ENCODE results near the gene SH2D5.

SH2D5 gene

DNA sequence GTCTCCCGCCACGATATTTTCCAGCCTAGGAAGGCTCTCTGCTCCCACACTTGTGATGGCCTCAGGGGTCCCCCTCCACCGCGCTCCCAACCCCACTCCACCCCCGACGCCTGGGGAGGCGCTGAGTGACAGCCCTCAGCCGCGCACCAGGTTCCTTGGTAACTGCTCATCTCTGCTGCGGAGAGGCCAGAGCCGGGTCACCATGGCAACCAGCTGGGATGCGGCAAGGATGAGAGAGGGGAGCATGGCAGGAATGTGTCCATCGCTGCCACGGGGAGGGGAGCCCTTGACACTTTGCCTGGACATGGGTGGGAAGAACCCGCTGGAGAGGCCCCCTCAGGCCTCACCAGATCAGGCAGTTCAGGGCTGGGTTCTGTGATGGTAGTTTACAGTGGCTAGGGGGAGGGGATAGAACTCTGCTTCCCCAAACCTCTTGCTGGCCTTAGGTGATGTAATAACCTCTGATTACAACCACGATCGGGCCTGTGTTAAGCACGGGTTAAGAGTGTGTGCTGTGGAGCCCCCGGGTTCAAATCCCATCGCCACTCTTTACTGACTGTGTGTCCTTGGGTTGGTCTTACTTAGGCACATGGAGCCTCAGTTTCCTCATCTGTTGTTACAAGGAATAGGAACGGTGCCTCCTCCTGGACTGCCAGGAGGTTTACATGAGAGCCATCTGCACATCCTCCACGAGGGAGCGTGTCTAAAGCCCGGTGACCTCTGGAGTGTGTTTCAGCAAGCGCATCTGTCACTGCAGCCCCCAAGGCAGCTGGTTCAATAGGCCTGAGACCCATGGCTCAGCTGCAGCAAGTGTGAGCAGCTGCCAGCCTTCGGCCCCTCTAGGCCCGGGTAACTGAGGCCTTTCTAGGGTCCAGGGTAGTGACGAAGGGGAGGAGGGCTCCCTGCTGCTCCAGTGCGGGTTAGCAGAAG, 21.0 kb downstream of the SH2D5 start:
- DNase-seq, result no peak

- no peak for DNase-seq
Observed at GRCh38 chr1:20710469-20711284, 21.8 kb downstream of the SH2D5 start.

DNA sequence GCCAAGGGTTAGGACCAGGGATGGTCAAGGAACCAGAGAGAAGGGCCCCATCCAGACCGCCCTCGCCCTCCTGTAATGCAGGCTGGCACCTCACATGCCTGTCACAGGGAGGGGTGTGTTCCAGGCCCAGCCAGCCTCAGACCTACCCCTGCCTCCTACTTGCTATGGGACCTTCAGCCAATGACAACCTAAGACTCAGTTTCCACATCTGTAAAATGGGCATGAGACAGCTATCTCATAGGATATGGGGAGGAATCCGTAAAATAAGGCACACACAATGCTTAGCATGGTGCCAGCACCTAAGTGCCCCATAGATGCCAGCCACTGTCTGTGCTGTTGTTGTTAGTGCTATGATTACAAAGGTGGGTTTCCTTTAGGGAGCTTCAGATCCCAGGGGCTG, 22.6 kb downstream of the SH2D5 start:
- DNase-seq, result no peak

- DNase-seq, result no peak
Observed at GRCh38 chr1:20708891-20709290, 23.6 kb downstream of the SH2D5 start.

DNA sequence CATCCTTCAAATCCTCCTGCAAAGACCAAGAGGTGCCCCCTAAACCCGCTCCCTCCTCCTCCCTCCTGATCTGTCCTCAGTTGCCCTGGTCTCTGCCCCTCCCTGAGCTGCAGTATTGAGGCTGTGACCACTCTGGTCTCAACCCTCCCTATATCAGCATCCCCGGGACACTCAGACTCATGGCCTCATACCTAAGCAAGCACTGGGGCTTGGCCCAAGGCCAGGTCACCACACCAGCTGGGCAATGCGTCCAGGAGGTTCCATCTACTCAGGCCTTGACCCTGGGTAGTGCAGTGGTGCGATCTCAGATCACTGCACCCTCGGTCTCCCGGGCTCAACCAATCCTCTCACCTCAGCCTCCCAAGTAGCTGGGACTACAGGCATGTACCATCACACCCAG, 24.4 kb downstream of the SH2D5 start:
- no peak for DNase-seq

DNA sequence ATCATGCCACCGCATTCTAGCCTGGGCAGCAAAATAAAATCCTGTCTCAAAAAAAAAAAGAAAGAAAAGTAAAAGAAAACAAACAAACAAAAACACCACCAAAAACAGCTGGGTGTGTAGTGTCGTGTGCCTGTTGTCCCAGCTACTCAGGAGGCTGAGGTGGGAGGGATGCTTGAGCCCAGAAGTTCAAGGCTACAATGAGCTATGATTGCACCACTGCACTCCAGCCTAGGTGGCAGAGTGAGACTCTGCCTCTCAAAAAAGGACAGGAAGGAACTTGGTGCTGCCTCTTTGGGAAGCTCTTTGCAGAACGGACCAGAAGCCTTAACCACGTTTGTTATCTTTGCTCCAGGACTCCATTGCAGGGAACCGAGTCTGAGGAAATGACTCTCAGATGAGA, 25.7 kb downstream of the SH2D5 start:
- no peak for DNase-seq

GRCh38 chr1:20705203-20705755, 27.2 kb downstream of the SH2D5 start:
- no peak for DNase-seq

DNA sequence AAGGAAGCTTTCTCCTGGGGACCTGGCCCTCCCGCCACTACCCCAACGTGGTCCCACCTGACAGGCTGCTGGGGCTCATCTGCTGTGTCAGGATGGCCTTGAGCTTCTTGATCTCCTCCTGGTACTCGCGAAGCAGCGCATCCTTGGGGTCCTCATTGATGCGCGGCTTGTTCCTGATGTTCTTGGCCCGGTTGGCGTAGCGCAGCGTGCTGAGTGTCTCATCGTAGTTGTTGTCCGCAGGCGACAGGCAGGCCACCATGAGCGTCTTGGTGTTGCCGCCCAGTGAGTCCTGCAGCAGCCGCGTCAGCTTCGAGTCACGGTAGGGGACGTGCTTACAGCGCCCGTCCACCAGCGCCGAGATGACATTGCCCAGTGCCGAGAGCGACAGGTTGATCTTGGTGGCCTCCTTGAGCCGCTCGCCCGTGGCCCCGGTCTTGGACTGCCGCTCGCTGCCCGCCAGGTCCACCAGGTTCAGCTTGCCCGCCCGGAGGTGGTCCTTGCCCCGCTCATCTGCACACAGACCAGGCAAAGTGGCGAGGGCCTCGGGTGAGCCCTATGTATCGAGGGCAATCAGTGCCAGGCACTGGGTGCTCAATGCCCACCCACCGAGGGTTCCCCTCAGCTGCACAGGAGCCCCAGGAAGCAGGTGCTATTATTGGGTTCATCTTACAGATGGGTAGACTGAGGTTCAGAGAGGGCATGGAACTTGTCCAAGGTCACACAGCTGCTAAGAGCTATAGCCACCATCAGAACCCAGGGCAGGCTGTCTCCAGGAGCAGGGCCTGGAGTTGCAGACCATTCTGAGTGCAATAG, 27.9 kb downstream of the SH2D5 start:
- no peak for DNase-seq

DNA sequence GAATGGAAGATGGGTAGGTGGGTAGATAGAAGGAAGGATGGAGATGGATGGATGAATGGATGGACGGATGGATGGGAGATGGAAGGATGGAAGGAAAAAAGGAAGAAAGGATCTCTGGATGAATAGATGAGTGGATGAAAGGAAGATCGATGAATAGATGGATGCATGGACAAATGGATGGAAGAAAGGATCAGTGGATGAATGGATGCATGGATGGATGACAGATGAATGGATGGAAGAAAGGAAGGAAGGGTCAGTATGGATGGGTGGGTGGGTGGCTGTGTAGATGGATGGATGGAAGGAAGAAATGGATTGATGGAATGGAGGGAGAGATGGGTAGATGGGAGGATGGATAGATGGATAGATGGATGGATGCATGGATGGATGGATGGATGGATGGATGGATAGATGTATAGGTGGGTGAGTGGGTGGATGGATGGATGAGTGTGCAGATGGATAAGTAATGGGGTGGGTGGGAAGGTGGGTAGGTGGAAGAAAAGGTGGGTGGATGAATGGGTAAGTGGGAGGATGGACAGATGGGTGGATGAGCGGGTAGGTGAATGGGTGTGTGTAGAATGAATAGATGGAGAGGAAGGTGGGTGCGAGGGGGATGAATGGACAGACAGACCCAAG, 29.3 kb downstream of the SH2D5 start:
- no peak for DNase-seq

DNA sequence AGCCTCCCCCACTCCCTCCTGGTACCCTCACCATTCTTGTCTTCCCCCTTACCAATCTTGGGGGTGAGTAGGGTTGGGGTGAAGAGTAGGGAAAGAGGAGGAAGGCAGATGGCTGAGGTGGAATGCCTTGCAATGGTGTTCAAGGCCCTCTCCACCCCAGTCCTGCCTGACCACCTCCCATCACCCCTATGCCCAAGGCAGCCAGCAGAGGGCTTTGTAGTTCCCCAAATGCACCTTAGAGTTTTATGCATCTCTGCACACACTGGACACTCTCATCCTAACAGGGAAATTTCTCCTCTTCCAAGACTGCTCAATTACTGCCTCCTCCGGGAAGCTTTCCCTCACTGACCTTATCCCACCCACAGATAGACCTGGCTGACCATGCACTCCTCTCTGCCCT, 30.1 kb downstream of the SH2D5 start:
- no peak for DNase-seq

GRCh38 chr1:20701847-20702246, 30.7 kb downstream of the SH2D5 start:
- no peak for DNase-seq

- DNase-seq, result no peak
Observed at GRCh38 chr1:20701446-20701845, 31.1 kb downstream of the SH2D5 start.

- DNase-seq, result no peak
Observed at GRCh38 chr1:20700636-20701215, 31.8 kb downstream of the SH2D5 start.

- no peak for DNase-seq
Observed at GRCh38 chr1:20699558-20699957, 32.9 kb downstream of the SH2D5 start.

DNA sequence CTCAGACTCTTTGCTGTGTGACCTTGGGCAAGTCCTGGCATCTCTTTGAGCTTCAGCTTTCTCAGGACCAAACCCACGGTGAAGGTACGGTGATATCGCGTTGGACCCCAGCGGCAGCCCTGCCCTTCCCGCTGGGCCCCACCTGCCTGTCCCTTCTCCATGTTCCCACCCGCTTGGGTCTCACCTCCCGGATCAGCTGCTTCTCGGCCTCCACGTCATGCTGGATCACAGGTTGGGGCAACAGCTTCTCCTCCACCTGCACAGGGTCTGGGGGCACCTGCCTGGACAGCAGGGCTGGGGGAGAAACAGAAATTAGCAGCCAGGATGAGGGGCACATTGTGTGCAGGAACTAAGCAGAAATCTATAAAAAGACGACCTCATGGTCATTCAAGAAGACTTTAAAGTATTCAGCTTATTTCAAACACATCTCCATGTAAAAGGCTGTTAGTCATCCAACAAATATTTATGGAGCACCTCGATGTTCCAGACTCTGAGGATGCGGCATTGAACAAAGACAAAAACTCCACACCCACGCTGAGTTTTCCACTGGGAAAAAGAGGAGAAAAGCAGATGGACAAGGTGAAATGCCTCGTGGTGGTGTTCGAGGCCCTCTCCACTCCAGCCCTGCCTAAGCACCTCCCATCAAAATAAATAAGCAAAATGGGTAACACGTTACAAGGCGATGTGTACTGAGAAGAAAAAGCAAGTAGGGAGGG, 34.1 kb downstream of the SH2D5 start:
- DNase-seq, result no peak

- DNase-seq, result no peak
Observed at GRCh38 chr1:20697563-20697962, 34.9 kb downstream of the SH2D5 start.

GRCh38 chr1:20696397-20697333, 35.8 kb downstream of the SH2D5 start:
- DNase-seq, result peak; percentile 57

DNA sequence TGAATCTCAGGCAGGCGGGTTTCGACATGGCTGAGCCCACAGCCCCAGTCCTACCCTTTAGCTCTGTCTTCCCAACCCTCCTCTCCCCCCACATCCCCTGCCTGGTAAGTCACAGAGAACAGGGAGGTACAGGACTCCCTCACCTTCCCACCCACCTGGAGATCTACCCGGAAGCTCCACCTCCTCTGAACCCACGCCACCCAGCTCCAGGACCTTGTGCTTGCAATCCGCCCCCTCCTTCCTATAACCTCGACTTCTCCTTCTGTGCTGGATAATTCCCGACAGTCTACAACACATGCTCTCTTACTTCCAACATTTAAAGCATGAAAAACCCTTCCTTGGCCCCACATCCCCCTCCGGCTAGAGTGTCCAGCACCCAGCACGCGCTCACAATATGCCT, 37.0 kb downstream of the SH2D5 start:
- no peak for DNase-seq

DNA sequence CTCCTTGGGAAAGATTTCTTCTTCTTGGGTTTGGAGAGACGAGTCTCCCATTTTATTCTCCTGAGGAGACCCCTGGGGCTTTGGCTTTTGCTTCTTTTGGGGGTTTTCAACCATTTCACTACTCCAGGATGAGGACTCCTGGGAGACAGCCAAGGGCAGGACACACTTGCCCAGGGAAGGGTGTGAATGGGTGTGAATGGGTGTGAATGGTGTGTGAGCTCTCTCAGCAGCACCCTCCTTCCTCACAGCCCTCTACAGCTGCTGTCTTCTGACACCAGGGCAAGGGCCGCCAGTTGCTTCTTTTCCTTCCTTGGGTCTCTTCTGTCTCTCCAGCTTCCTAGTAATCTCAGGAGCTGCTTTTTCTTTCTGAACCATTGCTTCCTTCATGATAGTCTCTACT, 38.9 kb downstream of the SH2D5 start:
- DNase-seq, result no peak

DNA sequence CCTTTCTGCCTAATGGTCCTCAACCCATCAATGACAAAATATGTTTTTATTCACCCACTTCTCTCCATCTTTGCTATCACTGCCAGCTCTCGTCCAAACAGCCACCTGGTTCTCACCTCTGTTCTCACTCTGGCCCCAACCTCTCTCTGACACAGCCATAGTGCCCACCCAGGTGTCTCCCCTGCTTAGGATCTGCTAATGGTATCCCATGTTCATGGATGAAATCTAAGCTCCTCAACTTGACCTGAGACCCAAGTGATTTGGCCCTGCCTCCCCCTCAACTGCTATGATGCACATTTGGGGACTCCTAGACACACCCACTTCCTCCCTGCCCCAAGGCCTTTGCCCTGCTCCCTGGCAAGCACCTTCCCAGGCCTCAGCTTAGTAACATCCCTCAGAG, 40.6 kb downstream of the SH2D5 start:
- no peak for DNase-seq

Measured in central memory CD4-positive, alpha-beta T cell (primary cell).